ENCODE measurements around the gene PSD4. TPM values are rescaled to one million over a fixed set of nuclear protein-coding genes. Genes with fewer than 3 reads are reported as not detected.

Gene PSD4
- total RNA-seq, 1 experiment from 2014 or later, result 1.0 TPM

DNA sequence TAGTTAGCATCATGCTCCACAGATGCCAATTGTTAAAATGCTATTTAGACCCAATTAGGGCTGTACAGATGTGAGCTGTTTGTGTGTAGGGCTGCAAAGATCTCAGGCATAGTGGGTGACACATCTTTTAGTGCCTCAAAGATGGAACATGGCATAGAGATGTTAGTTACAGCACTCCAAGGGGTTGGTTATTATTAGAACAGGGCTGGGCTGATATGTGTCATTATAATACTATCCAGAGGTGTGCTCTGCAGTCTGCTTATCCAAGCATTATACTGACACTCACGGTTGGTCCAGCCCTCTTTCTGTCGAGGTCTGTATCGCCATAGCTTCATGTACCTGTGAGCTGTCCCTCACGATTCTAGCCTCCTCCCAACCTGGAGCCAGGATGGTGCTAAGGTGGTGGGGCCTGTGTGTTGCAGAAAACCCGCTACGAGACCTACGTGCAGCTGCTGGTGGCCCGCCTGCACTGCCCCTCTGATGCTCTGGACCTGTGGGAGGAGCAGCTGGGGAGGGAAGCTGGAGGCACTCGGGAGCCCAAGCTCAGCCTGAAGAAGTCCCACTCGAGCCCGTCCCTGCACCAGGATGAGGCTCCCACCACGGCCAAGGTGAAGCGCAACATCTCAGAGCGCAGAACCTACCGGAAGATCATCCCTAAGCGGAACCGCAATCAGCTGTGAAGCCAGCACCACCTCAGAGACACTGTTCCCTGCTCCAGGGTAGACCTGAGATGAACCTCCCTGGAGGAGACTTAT is 27.1 kb downstream of the PSD4 start:
- DNase-seq, result no peak
- H3K79me1 ChIP-seq (ENCODE audit: insufficient read depth, low read depth, low read length, poor library complexity, severe bottlenecking), result no peaks in the 10 kb centered on the region
- no peak overlapping the region for H4K91ac ChIP-seq (ENCODE audit: insufficient read length, low read depth, low read length)
- no peak overlapping the region for H2BK15ac ChIP-seq (ENCODE audit: low read depth, low read length)
- Mint-ChIP-seq H3K9me3 (no peaks in the 10 kb centered on the region; a peak in 1 of 5 replicates), H3K27me3 (ENCODE audit: low read depth) (peaks cover 29% of the 10 kb centered on the region), H3K36me3 (ENCODE audit: insufficient read depth in 1 of 3, low read depth in 3 of 3) (no peaks in the 10 kb centered on the region), H3K27ac (no peak overlapping the region), H3K4me3 (no peak overlapping the region), H3K4me1 (peaks cover 4 to 6% of the 10 kb centered on the region in 2 experiments; a peak in 3 of 4 replicates)
- H3K18ac ChIP-seq (ENCODE audit: insufficient read length, low read depth, low read length), result no peak overlapping the region
- H3K4ac ChIP-seq (ENCODE audit: low read depth, low read length), result no peak overlapping the region
- H4K5ac ChIP-seq (ENCODE audit: insufficient read length, low read depth, low read length), result no peak overlapping the region
- no peak overlapping the region for H2BK5ac ChIP-seq (ENCODE audit: insufficient read length, low read length)
- no peak overlapping the region for H2BK12ac ChIP-seq (ENCODE audit: insufficient read length, low read depth, low read length)
- no peak overlapping the region for H4K8ac ChIP-seq (replicated peaks; ENCODE audit: insufficient read length, low read depth, low read length)
- no peak overlapping the region for H3K23ac ChIP-seq (ENCODE audit: insufficient read length, low read depth, low read length)
- H4K20me1 ChIP-seq (ENCODE audit: control insufficient read depth, insufficient read depth, insufficient read length), result no peaks in the 10 kb centered on the region
- H3K27me3 ChIP-seq (ENCODE audit: insufficient read depth, low read length), result no peaks in the 10 kb centered on the region
- no peak overlapping the region for H2BK20ac ChIP-seq (ENCODE audit: low read depth, low read length, poor library complexity, severe bottlenecking)
- H2AK5ac ChIP-seq (ENCODE audit: insufficient read length, low read length), result no peak overlapping the region
- no peak overlapping the region; the same call in 1 of the 2 replicates for H3K14ac ChIP-seq (ENCODE audit: insufficient read depth, low read length)
- TF ChIP-seq, protein P1, sequence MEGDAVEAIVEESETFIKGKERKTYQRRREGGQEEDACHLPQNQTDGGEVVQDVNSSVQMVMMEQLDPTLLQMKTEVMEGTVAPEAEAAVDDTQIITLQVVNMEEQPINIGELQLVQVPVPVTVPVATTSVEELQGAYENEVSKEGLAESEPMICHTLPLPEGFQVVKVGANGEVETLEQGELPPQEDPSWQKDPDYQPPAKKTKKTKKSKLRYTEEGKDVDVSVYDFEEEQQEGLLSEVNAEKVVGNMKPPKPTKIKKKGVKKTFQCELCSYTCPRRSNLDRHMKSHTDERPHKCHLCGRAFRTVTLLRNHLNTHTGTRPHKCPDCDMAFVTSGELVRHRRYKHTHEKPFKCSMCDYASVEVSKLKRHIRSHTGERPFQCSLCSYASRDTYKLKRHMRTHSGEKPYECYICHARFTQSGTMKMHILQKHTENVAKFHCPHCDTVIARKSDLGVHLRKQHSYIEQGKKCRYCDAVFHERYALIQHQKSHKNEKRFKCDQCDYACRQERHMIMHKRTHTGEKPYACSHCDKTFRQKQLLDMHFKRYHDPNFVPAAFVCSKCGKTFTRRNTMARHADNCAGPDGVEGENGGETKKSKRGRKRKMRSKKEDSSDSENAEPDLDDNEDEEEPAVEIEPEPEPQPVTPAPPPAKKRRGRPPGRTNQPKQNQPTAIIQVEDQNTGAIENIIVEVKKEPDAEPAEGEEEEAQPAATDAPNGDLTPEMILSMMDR (conservative IDR thresholded peaks at IDR 0.05), result no peak
- no peak overlapping the region for H3K9ac ChIP-seq (ENCODE audit: extremely low read depth, insufficient read length, low read length)
- no peak overlapping the region for H3T11ph ChIP-seq (ENCODE audit: low read length)
- no peak overlapping the region for H3K56ac ChIP-seq (ENCODE audit: insufficient read length, low read depth, low read length)
- no peak overlapping the region for H2BK120ac ChIP-seq (ENCODE audit: low read depth, low read length, poor library complexity, severe bottlenecking)
- H2AFZ ChIP-seq (ENCODE audit: low read length), result no peak overlapping the region
- no peaks in the 10 kb centered on the region for H3K79me2 ChIP-seq (ENCODE audit: insufficient read depth, low read length)
- H3K9me3 ChIP-seq (ENCODE audit: control insufficient read depth, low read depth, low read length), result no peaks in the 10 kb centered on the region
- H3K27ac ChIP-seq (ENCODE audit: insufficient read length, low read depth, low read length), result no peak overlapping the region
- H3K23me2 ChIP-seq (ENCODE audit: insufficient read length, low read depth, low read length, poor library complexity, severe bottlenecking), result no peaks in the 10 kb centered on the region
- no peaks in the 10 kb centered on the region for H3K4me1 ChIP-seq (ENCODE audit: insufficient read depth, low read length)
- no peak overlapping the region for H3K4me2 ChIP-seq (ENCODE audit: insufficient read depth, insufficient read length, low read length)
- no CpG with 5 or more reads among the region's 17 CpGs for WGBS (ENCODE audit: extremely low coverage, insufficient read length, low lambda C conversion rate)
